ENCODE results near the gene FOXP1. TPM values are rescaled to one million over a fixed set of nuclear protein-coding genes. Genes with fewer than 3 reads are reported as not detected.

FOXP1 gene
- total and polyA plus RNA-seq, 4 donors: 15.2 to 263 (median 110) TPM

DNA sequence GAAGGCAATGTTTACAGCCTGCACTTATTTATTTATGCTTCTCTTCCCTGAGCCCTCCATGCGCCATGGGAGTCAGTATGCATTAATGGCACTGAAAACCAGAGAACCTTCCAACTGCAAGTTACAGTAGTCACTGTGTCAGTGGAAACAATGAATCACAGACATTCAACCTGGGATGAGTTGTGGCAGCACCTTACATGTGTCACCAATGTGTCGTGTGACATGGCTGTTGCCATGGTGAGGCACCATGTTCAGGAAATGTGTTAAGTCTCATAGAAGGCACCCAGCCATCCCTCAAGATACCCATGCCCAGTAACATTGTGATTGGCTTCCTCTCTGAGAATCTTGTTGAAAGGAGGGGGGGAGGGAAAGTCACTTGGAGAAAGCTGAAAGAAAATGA, 105.0 kb downstream of the FOXP1 start:
- DNase-seq (no peak), ATAC-seq (ENCODE audit: low FRiP score) (no peak)

GRCh38 chr3:71476950-71477349, 106.6 kb downstream of the FOXP1 start:
- H3K4me3 ChIP-seq (ENCODE audit: low read length in 2 of 2): no peak overlapping the region
- no peaks in the 10 kb centered on the region for H3K9me3 ChIP-seq (ENCODE audit: control insufficient read depth, low read length)
- intact Hi-C loops (cut with DNase I): no loop called here
- 98% methylated on average over 2 of the region's 2 CpGs for WGBS, 2 donors
- H3K27ac ChIP-seq (ENCODE audit: low read depth in 1 of 2, low read length in 2 of 2): no peak overlapping the region
- no peak for DNase-seq
- peaks cover 0 to 3% of the 10 kb centered on the region in 2 donors for H3K36me3 ChIP-seq (ENCODE audit: control insufficient read depth in 1 of 2, insufficient read depth in 2 of 2, low read length in 1 of 2)
- ATAC-seq (ENCODE audit: low FRiP score): no peak
- H3K4me1 ChIP-seq (ENCODE audit: control insufficient read depth in 1 of 2, insufficient read depth in 2 of 2, low read length in 2 of 2): peaks cover 0 to 3% of the 10 kb centered on the region in 2 donors
- no peaks in the 10 kb centered on the region for H3K27me3 ChIP-seq (ENCODE audit: control insufficient read depth in 1 of 2, insufficient read depth in 2 of 2, low read length in 1 of 2)

More for the DNA sequence above, 105.0 kb downstream of the FOXP1 start:
- Histone ChIP-seq H3K4me3 (ENCODE audit: low read length in 2 of 2) (no peak overlapping the region), H3K4me1 (ENCODE audit: control insufficient read depth in 1 of 2, insufficient read depth in 2 of 2, low read length in 2 of 2) (peaks cover 0 to 3% of the 10 kb centered on the region in 2 donors), H3K27ac (ENCODE audit: low read depth in 1 of 2, low read length in 2 of 2) (no peak overlapping the region), H3K36me3 (ENCODE audit: control insufficient read depth in 1 of 2, insufficient read depth in 2 of 2, low read length in 1 of 2) (peaks cover 0 to 2% of the 10 kb centered on the region in 2 donors), H3K9me3 (ENCODE audit: control insufficient read depth, low read length) (no peaks in the 10 kb centered on the region), H3K27me3 (ENCODE audit: control insufficient read depth in 1 of 2, insufficient read depth in 2 of 2, low read length in 1 of 2) (no peaks in the 10 kb centered on the region)
- intact Hi-C loops (cut with DNase I): no loop called here
- 78 to 84% methylated on average over 2 of the region's 2 CpGs for WGBS, 2 donors

GRCh38 chr3:71469138-71469435, 114.4 kb downstream of the FOXP1 start:
- DNase-seq (no peak), ATAC-seq (ENCODE audit: low FRiP score) (no peak)
- H3K4me3 ChIP-seq (ENCODE audit: low read length in 2 of 2): no peak overlapping the region
- H3K9me3 ChIP-seq (ENCODE audit: control insufficient read depth, low read length): no peaks in the 10 kb centered on the region
- H3K36me3 ChIP-seq (ENCODE audit: control insufficient read depth in 1 of 2, insufficient read depth in 2 of 2, low read length in 1 of 2): peaks cover 0 to 3% of the 10 kb centered on the region in 2 donors
- intact Hi-C loops (cut with DNase I): no loop called here
- H3K4me1 ChIP-seq (ENCODE audit: control insufficient read depth in 1 of 2, insufficient read depth in 2 of 2, low read length in 2 of 2): no peaks in the 10 kb centered on the region
- WGBS, 2 donors: 9 to 12% methylated on average over 1 of the region's 1 CpG
- no peak overlapping the region for H3K27ac ChIP-seq (ENCODE audit: low read depth in 1 of 2, low read length in 2 of 2)
- H3K27me3 ChIP-seq (ENCODE audit: control insufficient read depth in 1 of 2, insufficient read depth in 2 of 2, low read length in 1 of 2): no peaks in the 10 kb centered on the region

GRCh38 chr3:71468311-71469137, 115.0 kb downstream of the FOXP1 start:
- H3K36me3 ChIP-seq (ENCODE audit: control insufficient read depth in 1 of 2, insufficient read depth in 2 of 2, low read length in 1 of 2): peaks cover 0 to 1% of the 10 kb centered on the region in 2 donors
- ATAC-seq (ENCODE audit: low FRiP score) (no peak), DNase-seq (no peak)
- no peak overlapping the region for H3K27ac ChIP-seq (ENCODE audit: low read depth in 1 of 2, low read length in 2 of 2)
- no peaks in the 10 kb centered on the region for H3K4me1 ChIP-seq (ENCODE audit: control insufficient read depth in 1 of 2, insufficient read depth in 2 of 2, low read length in 2 of 2)
- intact Hi-C loops (cut with DNase I): no loop called here
- H3K9me3 ChIP-seq (ENCODE audit: control insufficient read depth, low read length): no peaks in the 10 kb centered on the region
- no peak overlapping the region for H3K4me3 ChIP-seq (ENCODE audit: low read length in 2 of 2)
- 76 to 82% methylated on average over 12 of the region's 12 CpGs for WGBS, 2 donors
- H3K27me3 ChIP-seq (ENCODE audit: control insufficient read depth in 1 of 2, insufficient read depth in 2 of 2, low read length in 1 of 2): no peaks in the 10 kb centered on the region

GRCh38 chr3:71466483-71466882, 117.0 kb downstream of the FOXP1 start:
- ATAC-seq (ENCODE audit: low FRiP score) (no peak), DNase-seq (no peak)
- H3K9me3 ChIP-seq (ENCODE audit: control insufficient read depth, low read length): no peaks in the 10 kb centered on the region
- WGBS, 2 donors: 87 to 89% methylated on average over 10 of the region's 10 CpGs
- H3K36me3 ChIP-seq (ENCODE audit: control insufficient read depth in 1 of 2, insufficient read depth in 2 of 2, low read length in 1 of 2): no peaks in the 10 kb centered on the region
- H3K27me3 ChIP-seq (ENCODE audit: control insufficient read depth in 1 of 2, insufficient read depth in 2 of 2, low read length in 1 of 2): no peaks in the 10 kb centered on the region
- no peaks in the 10 kb centered on the region for H3K4me1 ChIP-seq (ENCODE audit: control insufficient read depth in 1 of 2, insufficient read depth in 2 of 2, low read length in 2 of 2)
- H3K27ac ChIP-seq (ENCODE audit: low read depth in 1 of 2, low read length in 2 of 2): no peak overlapping the region
- intact Hi-C loops (cut with DNase I): no loop called here
- H3K4me3 ChIP-seq (ENCODE audit: low read length in 2 of 2): no peak overlapping the region

DNA sequence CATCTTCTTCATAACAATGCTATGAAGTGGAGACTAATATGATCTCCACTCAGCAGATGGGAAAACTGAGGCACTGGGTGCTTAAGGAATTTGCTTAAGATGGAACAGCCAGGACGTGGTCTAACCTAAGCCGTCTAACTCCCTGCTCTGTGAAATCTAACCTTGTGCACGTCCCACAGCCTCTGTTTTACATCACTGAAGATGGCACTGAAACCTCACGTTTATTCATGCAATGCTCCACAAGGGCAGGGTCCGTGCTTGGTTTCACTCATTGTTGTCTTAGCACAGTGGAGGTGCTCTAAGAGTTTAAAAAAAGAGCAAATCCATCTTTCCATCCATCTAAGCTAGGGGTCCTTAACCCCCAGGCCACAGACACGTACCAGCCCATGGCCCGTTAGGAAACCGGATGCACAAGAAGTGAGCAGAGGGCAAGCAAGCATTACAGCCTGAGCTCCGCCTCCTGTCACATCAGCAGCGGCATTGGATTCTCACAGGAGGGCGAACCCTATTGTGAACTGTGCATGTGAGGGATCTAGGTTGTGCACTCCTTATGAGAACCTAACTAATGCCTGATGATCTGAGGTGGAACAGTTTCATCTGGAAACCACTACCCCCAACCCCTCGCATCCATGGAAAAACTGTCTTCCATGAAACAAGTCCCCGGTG, 118.0 kb downstream of the FOXP1 start:
- intact Hi-C loops (cut with DNase I): no loop called here
- DNase-seq (no peak), ATAC-seq (ENCODE audit: low FRiP score) (no peak)
- no peaks in the 10 kb centered on the region for H3K9me3 ChIP-seq (ENCODE audit: control insufficient read depth, low read length)
- H3K4me1 ChIP-seq (ENCODE audit: control insufficient read depth in 1 of 2, insufficient read depth in 2 of 2, low read length in 2 of 2): no peaks in the 10 kb centered on the region
- no peak overlapping the region for H3K4me3 ChIP-seq (ENCODE audit: low read length in 2 of 2)
- H3K36me3 ChIP-seq (ENCODE audit: control insufficient read depth in 1 of 2, insufficient read depth in 2 of 2, low read length in 1 of 2): no peaks in the 10 kb centered on the region
- no peaks in the 10 kb centered on the region for H3K27me3 ChIP-seq (ENCODE audit: control insufficient read depth in 1 of 2, insufficient read depth in 2 of 2, low read length in 1 of 2)
- WGBS, 2 donors: 93 to 95% methylated on average over 13 of the region's 13 CpGs
- H3K27ac ChIP-seq (ENCODE audit: low read depth in 1 of 2, low read length in 2 of 2): no peak overlapping the region

DNA sequence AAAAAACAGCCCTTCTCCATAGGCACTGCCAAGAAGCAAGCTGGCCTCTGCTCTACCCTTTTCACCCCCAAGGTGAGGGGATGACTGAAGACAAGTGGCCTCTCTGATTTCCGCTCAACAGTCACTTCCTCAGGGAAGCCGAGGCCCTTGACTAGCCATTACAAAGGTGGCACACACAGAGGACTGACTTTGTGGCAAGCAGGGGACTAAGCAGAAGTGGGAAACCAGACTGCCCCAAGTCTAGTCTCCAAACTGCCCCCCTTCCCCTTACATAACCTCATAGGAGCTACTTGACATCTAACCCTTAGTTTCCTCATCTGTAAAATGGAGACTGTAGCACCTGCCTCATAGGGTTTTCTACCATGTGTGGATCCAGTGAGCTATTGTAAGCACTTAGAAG, 118.9 kb downstream of the FOXP1 start:
- Histone ChIP-seq H3K9me3 (ENCODE audit: control insufficient read depth, low read length) (no peaks in the 10 kb centered on the region), H3K4me1 (ENCODE audit: control insufficient read depth in 1 of 2, insufficient read depth in 2 of 2, low read length in 2 of 2) (no peaks in the 10 kb centered on the region), H3K4me3 (ENCODE audit: low read length in 2 of 2) (no peak overlapping the region), H3K27ac (ENCODE audit: low read depth in 1 of 2, low read length in 2 of 2) (no peak overlapping the region), H3K27me3 (ENCODE audit: control insufficient read depth in 1 of 2, insufficient read depth in 2 of 2, low read length in 1 of 2) (no peaks in the 10 kb centered on the region), H3K36me3 (ENCODE audit: control insufficient read depth in 1 of 2, insufficient read depth in 2 of 2, low read length in 1 of 2) (no peaks in the 10 kb centered on the region)
- intact Hi-C loops (cut with DNase I): no loop called here
- DNase-seq: no peak
- ATAC-seq (ENCODE audit: low FRiP score): no peak
- 79 to 96% methylated on average over 2 of the region's 2 CpGs for WGBS, 2 donors

- intact Hi-C loops (cut with DNase I): no loop called here
- 80 to 89% methylated on average over 3 of the region's 3 CpGs for WGBS, 2 donors
- H3K4me3 ChIP-seq (ENCODE audit: low read length in 2 of 2): no peak overlapping the region
- no peaks in the 10 kb centered on the region for H3K27me3 ChIP-seq (ENCODE audit: control insufficient read depth in 1 of 2, insufficient read depth in 2 of 2, low read length in 1 of 2)
- no peak overlapping the region for H3K27ac ChIP-seq (ENCODE audit: low read depth in 1 of 2, low read length in 2 of 2)
- H3K36me3 ChIP-seq (ENCODE audit: control insufficient read depth in 1 of 2, insufficient read depth in 2 of 2, low read length in 1 of 2): no peaks in the 10 kb centered on the region
- DNase-seq: no peak
- no peak for ATAC-seq (ENCODE audit: low FRiP score)
- H3K9me3 ChIP-seq (ENCODE audit: control insufficient read depth, low read length): no peaks in the 10 kb centered on the region
- H3K4me1 ChIP-seq (ENCODE audit: control insufficient read depth in 1 of 2, insufficient read depth in 2 of 2, low read length in 2 of 2): no peaks in the 10 kb centered on the region
Observed at GRCh38 chr3:71463617-71464016, 119.9 kb downstream of the FOXP1 start.

DNA sequence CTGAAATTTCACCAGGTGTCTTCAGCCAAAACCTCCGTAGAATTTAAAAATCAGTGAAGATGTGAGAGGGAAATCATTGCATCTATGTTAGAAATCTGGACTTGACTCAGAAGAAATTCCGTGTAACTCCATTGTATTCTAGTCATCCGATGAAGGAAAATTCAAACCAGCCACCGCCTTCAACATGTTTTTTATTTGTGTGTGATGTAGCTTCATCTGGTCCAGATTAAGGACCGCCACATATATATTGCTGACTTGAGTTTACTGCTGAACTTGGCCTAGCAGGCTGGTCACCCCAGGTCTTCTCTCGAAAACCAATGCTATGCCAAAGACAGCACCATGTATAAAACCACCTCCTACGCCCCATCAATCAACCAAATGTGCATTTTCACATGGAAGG, 120.9 kb downstream of the FOXP1 start:
- Histone ChIP-seq H3K27me3 (ENCODE audit: control insufficient read depth in 1 of 2, insufficient read depth in 2 of 2, low read length in 1 of 2) (no peaks in the 10 kb centered on the region), H3K4me3 (ENCODE audit: low read length in 2 of 2) (no peak overlapping the region), H3K9me3 (ENCODE audit: control insufficient read depth, low read length) (no peaks in the 10 kb centered on the region), H3K27ac (ENCODE audit: low read depth in 1 of 2, low read length in 2 of 2) (no peak overlapping the region), H3K36me3 (ENCODE audit: control insufficient read depth in 1 of 2, insufficient read depth in 2 of 2, low read length in 1 of 2) (no peaks in the 10 kb centered on the region), H3K4me1 (ENCODE audit: control insufficient read depth in 1 of 2, insufficient read depth in 2 of 2, low read length in 2 of 2) (peaks cover 0 to 3% of the 10 kb centered on the region in 2 donors)
- DNase-seq (no peak), ATAC-seq (ENCODE audit: low FRiP score) (no peak)
- 84 to 86% methylated on average over 7 of the region's 7 CpGs for WGBS, 2 donors
- intact Hi-C loops (cut with DNase I): no loop called here
